Large intestine (tissue), 3 donors: ENCODE results near the gene ANKS1B. TPM values are rescaled to one million over a fixed set of nuclear protein-coding genes. Genes with fewer than 3 reads are reported as not detected.
"Not testable (repeated sequence)": the region's sequence is repeated elsewhere in the genome, so short reads cannot be mapped to it uniquely, and the experiment has no call there.

Experiments used
- DNase-seq, 2 donors: peaks; one replicate each; pipeline versions ENCODE4 v3.0.0 to v3.0.0-alpha.2; 2013
- H3K27ac ChIP-seq: one replicate; pipeline ENCODE4 v1.5.1; 2013; ENCODE audit warnings: low read length
- H3K27me3 ChIP-seq: 2 replicates; pipeline ENCODE4 v1.6.1; 2013; ENCODE audit warnings: low read length; ENCODE audit not compliant: control insufficient read depth, insufficient read depth
- H3K36me3 ChIP-seq: 2 replicates; pipeline ENCODE4 v1.6.1; 2013; ENCODE audit warnings: low read length; ENCODE audit not compliant: control insufficient read depth, insufficient read depth
- H3K4me1 ChIP-seq: one replicate; pipeline ENCODE4 v1.6.1; 2013; ENCODE audit warnings: low read length; ENCODE audit not compliant: control insufficient read depth, insufficient read depth
- H3K4me3 ChIP-seq: one replicate; pipeline ENCODE4 v1.5.1; 2013; ENCODE audit warnings: low read length
- H3K9me3 ChIP-seq: one replicate; pipeline ENCODE4 v1.6.1; 2013; ENCODE audit warnings: mild to moderate bottlenecking, low read depth, low read length, moderate library complexity; ENCODE audit not compliant: control insufficient read depth
- WGBS: methylation state at CpG from one replicate; pipeline ENCODE4 v1.1.5; 2013; ENCODE audit warnings: low lambda C conversion rate; ENCODE audit not compliant: insufficient coverage; 5-methylcytosine and 5-hydroxymethylcytosine counted together
- polyA plus RNA-seq: library from polyadenylated mRNA; unstranded; fragments of 120-200 nt; gene quantifications from one replicate; pipeline ENCODE4 v1.2.1, GENCODE V29; 2013

The ANKS1B gene
- polyA plus RNA-seq, 1 donor: 2.4 TPM

GRCh38 chr12:99367181-99367580, 617.6 kb downstream of the ANKS1B start:
- no peaks in the 10 kb centered on the region for H3K27me3 ChIP-seq
- H3K9me3 ChIP-seq: no peaks in the 10 kb centered on the region
- no peak overlapping the region for H3K4me3 ChIP-seq
- no peak for DNase-seq
- 92% methylated on average over 3 of the region's 3 CpGs for WGBS
- no peak overlapping the region for H3K27ac ChIP-seq
- no peaks in the 10 kb centered on the region for H3K36me3 ChIP-seq
- no peaks in the 10 kb centered on the region for H3K4me1 ChIP-seq

- no peak overlapping the region for H3K4me3 ChIP-seq
- no peak for DNase-seq
- H3K27ac ChIP-seq: no peak overlapping the region
- H3K36me3 ChIP-seq: no peaks in the 10 kb centered on the region
- H3K9me3 ChIP-seq: no peaks in the 10 kb centered on the region
- WGBS: 78% methylated on average over 1 of the region's 3 CpGs
- H3K4me1 ChIP-seq: no peaks in the 10 kb centered on the region
- no peaks in the 10 kb centered on the region for H3K27me3 ChIP-seq
These were observed 632.5 kb downstream of the ANKS1B start for GRCh38 chr12:99352269-99352668.

DNA sequence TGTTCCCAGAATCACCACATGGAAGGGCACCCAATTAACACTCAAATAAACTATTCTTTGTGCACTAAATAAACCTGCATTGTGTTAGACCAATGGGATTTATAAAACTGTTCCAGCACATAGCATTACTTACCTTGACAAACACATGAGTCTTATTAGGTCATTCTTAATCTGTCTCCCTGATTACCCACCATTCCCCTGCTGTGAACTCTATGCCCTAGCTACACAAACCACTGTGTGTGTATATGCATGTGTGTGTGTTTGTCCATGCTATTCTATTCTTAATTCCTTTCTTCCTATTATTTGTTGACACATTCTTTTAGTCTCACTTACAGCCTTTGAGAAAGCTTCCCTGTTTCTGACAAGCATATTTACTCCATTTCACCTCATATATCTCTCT, 640.8 kb downstream of the ANKS1B start:
- Histone ChIP-seq H3K4me1 (no peaks in the 10 kb centered on the region), H3K9me3 (no peaks in the 10 kb centered on the region), H3K4me3 (no peak overlapping the region), H3K36me3 (no peaks in the 10 kb centered on the region), H3K27me3 (no peaks in the 10 kb centered on the region), H3K27ac (no peak overlapping the region)
- DNase-seq: no peak

- no peak for DNase-seq
- Histone ChIP-seq H3K27me3 (no peaks in the 10 kb centered on the region), H3K4me3 (no peak overlapping the region), H3K27ac (no peak overlapping the region), H3K4me1 (no peaks in the 10 kb centered on the region), H3K9me3 (no peaks in the 10 kb centered on the region), H3K36me3 (no peaks in the 10 kb centered on the region)
- no CpG with 5 or more reads among the region's 3 CpGs for WGBS
These were observed 645.1 kb downstream of the ANKS1B start for GRCh38 chr12:99339663-99340062.

DNA sequence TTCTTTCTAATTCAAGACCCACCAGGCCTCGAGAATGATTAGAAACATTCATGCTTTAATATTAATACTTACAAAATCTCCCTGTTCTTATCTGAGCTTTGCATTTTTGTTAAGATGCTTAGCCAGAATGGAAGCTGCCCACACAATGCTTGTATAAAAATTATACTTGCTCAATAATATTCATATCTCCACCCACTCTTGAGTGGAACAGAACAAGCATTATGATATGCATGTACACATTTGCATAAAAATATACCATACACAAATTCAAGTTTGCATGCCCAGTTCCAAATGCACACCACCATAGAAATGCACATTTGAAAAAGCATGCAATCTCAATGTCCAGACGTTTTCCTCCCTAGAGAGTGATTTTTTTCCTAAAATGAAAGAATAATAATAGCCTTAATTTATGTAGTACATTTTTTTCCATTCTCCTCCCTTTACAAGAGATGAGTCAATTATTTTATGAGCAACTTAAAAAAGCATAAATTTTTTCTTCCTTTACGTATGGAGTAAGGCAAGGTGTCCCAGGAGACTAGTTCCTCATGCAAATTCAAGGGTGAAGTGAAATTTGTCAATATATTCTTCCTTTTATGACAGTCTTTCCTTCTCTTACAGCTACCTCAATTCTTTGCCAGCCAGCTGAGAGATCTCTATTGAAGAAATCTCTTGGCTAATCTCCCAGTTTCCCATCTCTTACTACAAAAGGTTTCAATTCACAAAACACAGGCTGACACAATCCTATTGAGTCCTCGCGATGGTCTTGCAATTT, 650.3 kb downstream of the ANKS1B start:
- no peak overlapping the region for H3K4me3 ChIP-seq
- no peaks in the 10 kb centered on the region for H3K9me3 ChIP-seq
- H3K27me3 ChIP-seq: no peaks in the 10 kb centered on the region
- no peaks in the 10 kb centered on the region for H3K36me3 ChIP-seq
- no peak overlapping the region for H3K27ac ChIP-seq
- 89% methylated on average over 4 of the region's 5 CpGs for WGBS
- no peak for DNase-seq
- H3K4me1 ChIP-seq: no peaks in the 10 kb centered on the region

GRCh38 chr12:99332936-99333591, 651.7 kb downstream of the ANKS1B start:
- H3K27me3 ChIP-seq: no peaks in the 10 kb centered on the region

DNA sequence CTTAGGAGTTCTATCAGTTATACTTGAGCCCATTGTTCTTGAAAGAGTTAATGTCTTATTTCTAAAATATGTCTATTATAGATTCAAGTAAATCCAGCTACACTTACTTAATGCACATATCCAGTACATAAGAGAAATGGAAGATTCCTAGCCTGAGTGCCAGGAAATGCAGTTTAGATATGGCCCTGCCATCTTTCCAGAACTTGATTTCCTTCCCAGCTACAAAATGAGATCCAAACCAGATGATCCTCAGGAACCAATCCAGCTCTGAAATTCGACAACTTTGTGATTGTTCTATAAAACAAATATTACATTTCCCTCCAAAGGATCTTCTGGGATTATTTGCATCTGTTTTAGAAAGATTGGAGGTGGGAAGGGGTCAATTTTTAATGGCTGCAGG, 654.5 kb downstream of the ANKS1B start:
- Histone ChIP-seq H3K9me3 (no peaks in the 10 kb centered on the region), H3K27ac (no peak overlapping the region), H3K27me3 (no peaks in the 10 kb centered on the region), H3K4me1 (no peaks in the 10 kb centered on the region), H3K36me3 (no peaks in the 10 kb centered on the region), H3K4me3 (no peak overlapping the region)
- DNase-seq: no peak
- no CpG with 5 or more reads among the region's 1 CpG for WGBS

More at GRCh38 chr12:99332936-99333591, 651.7 kb downstream of the ANKS1B start:
- H3K36me3 ChIP-seq: no peaks in the 10 kb centered on the region
- H3K27ac ChIP-seq: no peak overlapping the region
- H3K4me1 ChIP-seq: no peaks in the 10 kb centered on the region
- 0% methylated on average over 1 of the region's 2 CpGs for WGBS
- no peaks in the 10 kb centered on the region for H3K9me3 ChIP-seq
- H3K4me3 ChIP-seq: no peak overlapping the region
- no peak for DNase-seq

- not testable (repeated sequence) for H3K36me3 ChIP-seq, H3K4me3 ChIP-seq, H3K4me1 ChIP-seq, DNase-seq, H3K27me3 ChIP-seq, H3K9me3 ChIP-seq, H3K27ac ChIP-seq
- WGBS: no CpG with 5 or more reads among the region's 9 CpGs
These were observed 663.5 kb downstream of the ANKS1B start for GRCh38 chr12:99321210-99321609.

- Histone ChIP-seq H3K4me1 (no peaks in the 10 kb centered on the region), H3K27me3 (no peaks in the 10 kb centered on the region), H3K27ac (no peak overlapping the region), H3K9me3 (no peaks in the 10 kb centered on the region), H3K4me3 (no peak overlapping the region), H3K36me3 (no peaks in the 10 kb centered on the region)
- DNase-seq: no peak
- WGBS: no CpG with 5 or more reads among the region's 1 CpG
These were observed 673.4 kb downstream of the ANKS1B start for GRCh38 chr12:99311373-99311772.

- Histone ChIP-seq H3K27me3 (no peaks in the 10 kb centered on the region), H3K4me1 (no peaks in the 10 kb centered on the region), H3K9me3 (no peaks in the 10 kb centered on the region), H3K27ac (no peak overlapping the region), H3K4me3 (no peak overlapping the region), H3K36me3 (no peaks in the 10 kb centered on the region)
- 80% methylated on average over 1 of the region's 2 CpGs for WGBS
- DNase-seq: no peak
These were observed 674.9 kb downstream of the ANKS1B start for GRCh38 chr12:99309812-99310211.

DNA sequence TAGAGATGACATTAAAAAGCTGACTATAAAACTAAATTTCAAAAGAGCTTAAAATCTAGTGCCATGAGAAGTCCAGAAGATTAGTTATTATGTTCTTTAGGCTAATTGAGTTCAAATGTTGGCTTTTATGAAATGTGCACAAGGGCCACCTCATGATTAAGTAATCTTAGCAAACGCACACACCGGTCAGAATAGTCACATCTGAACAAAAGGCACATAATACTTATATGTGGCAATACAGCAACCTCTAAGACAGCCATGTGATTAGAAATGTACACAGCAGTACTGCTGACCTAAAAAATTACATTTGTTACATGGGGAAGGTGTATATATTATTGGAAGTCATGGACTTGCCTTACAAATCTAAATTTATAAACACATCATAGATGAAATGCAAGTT, 681.9 kb downstream of the ANKS1B start:
- no peaks in the 10 kb centered on the region for H3K9me3 ChIP-seq
- H3K4me3 ChIP-seq: no peak overlapping the region
- WGBS: no CpG with 5 or more reads among the region's 2 CpGs
- no peaks in the 10 kb centered on the region for H3K27me3 ChIP-seq
- no peaks in the 10 kb centered on the region for H3K36me3 ChIP-seq
- no peak for DNase-seq
- H3K4me1 ChIP-seq: no peaks in the 10 kb centered on the region
- H3K27ac ChIP-seq: no peak overlapping the region
